MM.1S (cell line): ENCODE measurements around the gene PCK1.

Source experiments
- CTCF ChIP-seq: fragments of 300-600 bp; sonication (generic); IDR thresholded peaks from 2 replicates; pipeline ENCODE4 v1.5.1; 2016; ENCODE audit warnings: antibody characterized with exemption, low read length, mixed read lengths
- EZH2 ChIP-seq: fragments of 300-600 bp; sonication (generic); optimal IDR thresholded peaks from 2 replicates; pipeline ENCODE3; 2017; ENCODE audit warnings: low read depth, mild to moderate bottlenecking, antibody characterized with exemption, low read length, mixed read lengths

GRCh38 chr20:57577679-57578475 is 17.0 kb downstream of the PCK1 start:
- TF ChIP-seq CTCF (no peak), EZH2 (no peak)
